NCI-H2107 (cell line): ENCODE data around the gene DMWD.

Experiments
- DNase-seq: peaks from one replicate; lab custom pipeline; 2025; lab: John Stamatoyannopoulos, UW

The DMWD gene

GRCh38 chr19:45785097-45785496 lies 7.5 kb downstream of the DMWD start:
- DNase-seq: no peak

GRCh38 chr19:45784096-45784495 lies 8.5 kb downstream of the DMWD start:
- no peak for DNase-seq

DNA sequence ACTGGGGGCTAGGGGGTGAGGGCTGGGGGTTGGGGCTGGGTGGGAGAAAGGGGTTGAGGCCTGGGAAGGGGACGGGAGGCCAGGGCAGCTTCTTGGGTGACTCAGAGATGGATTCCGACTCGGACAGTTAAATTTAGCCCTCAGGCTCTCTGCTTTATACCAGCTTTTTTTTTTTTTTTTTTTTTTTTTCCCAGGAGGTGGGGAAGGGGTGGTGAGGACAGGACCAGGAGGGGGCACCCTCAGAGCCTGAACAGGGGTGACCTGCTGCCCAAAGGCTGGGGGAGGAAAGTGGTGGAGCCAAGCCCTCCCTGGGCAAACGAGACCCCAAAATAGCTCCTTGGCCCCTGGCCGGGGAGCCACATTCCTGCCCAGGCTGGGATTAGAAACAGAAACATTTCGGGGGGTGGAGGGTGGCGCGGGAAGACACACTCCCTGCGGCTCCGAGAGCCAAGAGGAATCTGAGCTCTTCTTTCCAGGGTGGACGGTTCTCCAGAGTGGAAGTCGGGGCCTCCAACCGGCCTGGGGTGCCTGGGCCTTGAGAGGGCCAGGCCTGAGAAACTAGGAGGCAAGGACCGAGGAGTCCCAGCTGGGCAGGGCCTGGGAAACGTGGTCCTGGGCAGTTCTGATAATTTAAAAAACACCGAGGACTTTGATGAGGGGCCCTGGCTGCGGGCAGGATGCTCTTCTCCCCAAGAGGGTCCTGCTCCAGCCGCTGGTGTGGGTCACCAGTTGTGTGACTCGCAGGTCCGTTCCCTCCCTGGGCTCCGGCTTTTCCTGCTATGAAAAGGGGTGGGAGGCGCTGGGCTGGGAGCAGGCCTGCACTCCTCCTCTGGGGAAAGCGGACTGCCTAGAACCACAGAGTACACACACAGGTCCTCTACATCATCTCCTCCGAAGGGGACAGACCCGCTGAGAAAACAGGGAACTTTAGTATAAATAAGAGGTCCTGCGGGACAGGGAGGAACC lies 9.5 kb downstream of the DMWD start:
- no peak for DNase-seq

DNA sequence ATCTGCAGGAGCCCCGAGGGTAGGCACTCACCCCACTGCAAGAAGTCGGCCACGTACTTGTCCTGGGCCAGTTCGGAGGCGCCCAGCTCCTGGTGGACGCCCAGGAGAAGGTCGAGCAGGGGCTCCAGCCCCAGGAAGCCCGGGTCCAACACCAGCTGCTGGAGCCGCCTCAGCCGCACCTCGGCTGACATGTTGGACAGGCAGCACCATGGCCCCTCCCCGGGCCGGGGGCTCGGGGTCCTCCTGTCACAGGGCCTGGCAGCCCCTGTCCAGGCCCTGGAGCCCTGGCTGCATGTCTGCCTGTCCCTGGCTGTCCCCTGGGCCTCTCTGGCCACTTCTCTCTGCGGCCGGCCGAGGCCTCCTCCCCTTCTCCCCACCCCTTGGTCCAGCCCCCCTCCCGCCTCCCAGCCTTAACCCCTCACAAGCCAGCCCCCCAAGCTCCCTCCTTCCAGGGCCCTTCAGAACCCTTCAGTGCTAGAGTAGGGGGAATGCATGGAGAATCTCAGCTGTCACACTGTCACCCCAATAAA lies 10.4 kb downstream of the DMWD start, which contains the start of gene DMPK:
TSS of gene DMPK (minus strand) at position 329 of the 530 bp plus-strand sequence. CDS start at position 191, 138 bp downstream.
- no peak for DNase-seq

GRCh38 chr19:45781214-45782161 lies 11.2 kb downstream of the DMWD start:
- peak; percentile 77 for DNase-seq

- DNase-seq: no peak
Measured at GRCh38 chr19:45780448-45781213, 12.0 kb downstream of the DMWD start.

- no peak for DNase-seq
Measured at GRCh38 chr19:45780146-45780447, 12.5 kb downstream of the DMWD start.

DNA sequence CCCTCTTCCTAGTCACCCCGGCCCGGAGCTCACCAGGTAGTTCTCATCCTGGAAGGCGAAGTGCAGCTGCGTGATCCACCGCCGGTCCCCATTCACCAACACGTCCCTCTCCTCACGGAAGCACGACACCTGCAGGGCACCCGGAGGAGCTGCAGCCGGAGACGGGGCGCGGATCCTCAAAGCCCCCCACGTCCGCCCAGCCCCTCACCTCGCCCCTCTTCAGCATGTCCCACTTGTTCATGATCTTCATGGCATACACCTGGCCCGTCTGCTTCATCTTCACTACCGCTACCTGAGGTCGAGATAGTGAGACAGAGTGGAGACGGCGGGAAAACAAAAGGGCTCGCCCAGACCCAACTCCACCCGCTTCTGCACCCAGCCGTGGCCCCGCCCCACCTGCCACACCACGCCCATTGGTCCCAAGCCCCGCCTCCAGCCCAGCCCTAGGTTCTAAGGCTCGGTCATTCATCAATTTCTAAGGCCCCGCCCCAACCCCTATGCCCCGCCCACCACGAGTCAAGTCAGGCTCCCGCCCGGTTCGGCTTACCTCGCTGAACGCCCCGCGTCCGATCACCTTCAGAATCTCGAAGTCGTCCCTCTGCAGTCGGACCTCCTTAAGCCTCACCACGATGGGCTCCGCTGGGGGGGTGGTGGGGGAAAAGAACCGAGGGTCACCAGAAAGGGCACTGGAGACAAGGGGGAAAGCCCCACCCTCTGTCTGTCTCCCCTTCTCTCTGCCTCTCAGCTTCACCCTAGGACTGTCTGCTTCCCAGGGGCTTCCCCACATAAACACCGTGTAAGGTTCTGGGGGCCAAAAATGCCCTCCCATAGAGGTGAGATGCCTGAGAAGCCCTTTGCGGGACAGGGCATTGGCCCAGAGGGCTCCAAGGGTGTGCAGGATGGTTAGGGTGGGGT lies 13.2 kb downstream of the DMWD start:
- DNase-seq: no peak

GRCh38 chr19:45778010-45778661 lies 14.5 kb downstream of the DMWD start:
- DNase-seq: no peak

- no peak for DNase-seq
Measured at GRCh38 chr19:45777395-45777961, 15.2 kb downstream of the DMWD start.

- no peak for DNase-seq
Measured at GRCh38 chr19:45774765-45775164, 17.9 kb downstream of the DMWD start.

GRCh38 chr19:45773384-45773783 lies 19.3 kb downstream of the DMWD start:
- no peak for DNase-seq

DNA sequence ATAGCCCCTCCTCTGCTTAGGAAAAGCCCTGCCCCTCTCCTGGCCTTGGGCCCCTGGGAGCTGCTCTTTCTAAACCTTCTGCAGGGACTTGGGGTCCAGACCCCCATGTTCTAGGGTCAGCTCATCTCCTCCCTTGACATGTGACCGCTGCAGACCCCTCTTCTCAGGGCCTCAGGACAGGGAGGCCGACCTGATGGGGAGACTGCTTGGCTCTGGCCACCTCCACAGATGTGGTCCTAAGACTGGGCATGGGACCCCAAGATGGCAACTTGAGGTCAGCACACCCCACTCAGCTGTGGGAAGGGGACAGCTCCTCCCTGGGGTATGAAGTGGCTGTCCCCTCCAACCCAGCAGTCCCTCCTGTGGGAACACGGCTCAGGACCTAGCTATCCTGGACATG lies 19.7 kb downstream of the DMWD start:
- DNase-seq: no peak

DNA sequence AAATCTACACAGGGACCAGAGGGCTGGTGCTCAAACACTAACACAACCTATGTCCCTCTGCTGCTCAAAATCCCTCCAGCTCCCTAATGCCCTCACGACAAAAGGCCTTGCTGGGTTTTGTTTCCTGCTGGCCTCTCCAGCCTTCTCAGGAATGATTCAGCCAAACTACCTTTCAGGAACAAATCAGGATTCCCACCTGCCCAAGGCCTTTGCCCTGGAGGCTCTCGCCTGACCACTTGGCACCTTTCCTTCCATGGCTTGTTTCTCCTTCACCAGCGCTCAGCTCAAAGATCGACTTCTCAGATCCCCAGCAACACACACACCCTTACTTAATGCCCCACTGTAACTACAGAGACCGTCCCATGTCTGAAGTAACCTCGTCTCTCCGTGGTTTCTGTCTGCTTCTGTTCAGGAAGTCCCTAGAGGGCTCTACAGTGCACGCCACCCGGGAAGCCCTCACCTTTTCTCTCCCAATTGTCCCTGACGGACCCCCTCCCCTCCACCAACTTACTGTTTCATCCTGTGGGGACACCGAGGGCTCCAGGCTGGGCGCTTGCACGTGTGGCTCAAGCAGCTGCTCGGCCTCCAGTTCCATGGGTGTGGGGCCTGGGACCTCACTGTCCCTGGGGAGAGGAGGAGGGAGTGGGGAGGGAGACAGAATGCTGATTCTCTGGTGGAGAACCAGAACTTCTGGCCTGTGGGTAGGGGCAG lies 20.4 kb downstream of the DMWD start:
- no peak for DNase-seq

- DNase-seq: no peak
Measured at GRCh38 chr19:45771311-45771933, 21.2 kb downstream of the DMWD start.

DNA sequence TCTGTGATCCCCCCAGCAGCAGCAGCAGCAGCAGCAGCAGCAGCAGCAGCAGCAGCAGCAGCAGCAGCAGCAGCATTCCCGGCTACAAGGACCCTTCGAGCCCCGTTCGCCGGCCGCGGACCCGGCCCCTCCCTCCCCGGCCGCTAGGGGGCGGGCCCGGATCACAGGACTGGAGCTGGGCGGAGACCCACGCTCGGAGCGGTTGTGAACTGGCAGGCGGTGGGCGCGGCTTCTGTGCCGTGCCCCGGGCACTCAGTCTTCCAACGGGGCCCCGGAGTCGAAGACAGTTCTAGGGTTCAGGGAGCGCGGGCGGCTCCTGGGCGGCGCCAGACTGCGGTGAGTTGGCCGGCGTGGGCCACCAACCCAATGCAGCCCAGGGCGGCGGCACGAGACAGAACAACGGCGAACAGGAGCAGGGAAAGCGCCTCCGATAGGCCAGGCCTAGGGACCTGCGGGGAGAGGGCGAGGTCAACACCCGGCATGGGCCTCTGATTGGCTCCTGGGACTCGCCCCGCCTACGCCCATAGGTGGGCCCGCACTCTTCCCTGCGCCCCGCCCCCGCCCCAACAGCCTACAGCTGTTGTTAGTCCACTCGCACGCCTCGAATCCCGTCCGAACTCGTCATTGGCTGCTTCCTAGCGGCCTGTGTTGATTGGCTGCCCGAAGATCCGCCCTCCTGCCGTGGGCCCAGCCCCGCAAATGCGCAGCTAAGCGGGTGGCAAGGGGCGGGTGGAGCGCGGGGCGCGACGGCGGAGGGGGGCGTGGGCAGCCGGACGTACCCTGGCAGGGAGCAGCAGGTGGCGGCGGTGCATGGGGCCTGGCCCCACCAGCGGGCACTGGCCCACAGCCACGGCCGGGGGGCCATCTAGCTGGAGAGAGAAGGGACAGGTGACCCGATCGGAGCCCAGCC lies 22.2 kb downstream of the DMWD start:
- DNase-seq: peak; percentile 89

DNA sequence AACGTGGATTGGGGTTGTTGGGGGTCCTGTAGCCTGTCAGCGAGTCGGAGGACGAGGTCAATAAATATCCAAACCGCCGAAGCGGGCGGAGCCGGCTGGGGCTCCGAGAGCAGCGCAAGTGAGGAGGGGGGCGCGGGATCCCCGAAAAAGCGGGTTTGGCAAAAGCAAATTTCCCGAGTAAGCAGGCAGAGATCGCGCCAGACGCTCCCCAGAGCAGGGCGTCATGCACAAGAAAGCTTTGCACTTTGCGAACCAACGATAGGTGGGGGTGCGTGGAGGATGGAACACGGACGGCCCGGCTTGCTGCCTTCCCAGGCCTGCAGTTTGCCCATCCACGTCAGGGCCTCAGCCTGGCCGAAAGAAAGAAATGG lies 22.8 kb downstream of the DMWD start:
- no peak for DNase-seq
